Uterus (tissue), 2 donors: ENCODE results near the gene ATPAF1.

Experiments
- POLR2A ChIP-seq, 2 donors: fragments of 450-650 bp; IDR thresholded peaks; one replicate each; pipeline ENCODE4 v1.6.1; 2016; ENCODE audit warnings: antibody characterized with exemption in 2 of 2, mild to moderate bottlenecking in 1 of 2, moderate library complexity in 1 of 2
- TF ChIP-seq, protein P1 (sequence below), 4 experiments: fragments of 200-600 bp in 2 of 4; fragments of 450-650 bp in 2 of 4; sonication (generic) in 2 of 4; IDR thresholded peaks; one replicate each; pipeline ENCODE4 v1.5.1; 2016 to 2019; ENCODE audit warnings: antibody characterized with exemption in 4 of 4, mild to moderate bottlenecking in 2 of 4, moderate library complexity in 1 of 4

GRCh38 chr1:46646844-46647243 lies 21.3 kb downstream of the ATPAF1 start:
- no peak for TF ChIP-seq POLR2A (IDR thresholded peaks at IDR 0.05)
- TF ChIP-seq, protein P1, sequence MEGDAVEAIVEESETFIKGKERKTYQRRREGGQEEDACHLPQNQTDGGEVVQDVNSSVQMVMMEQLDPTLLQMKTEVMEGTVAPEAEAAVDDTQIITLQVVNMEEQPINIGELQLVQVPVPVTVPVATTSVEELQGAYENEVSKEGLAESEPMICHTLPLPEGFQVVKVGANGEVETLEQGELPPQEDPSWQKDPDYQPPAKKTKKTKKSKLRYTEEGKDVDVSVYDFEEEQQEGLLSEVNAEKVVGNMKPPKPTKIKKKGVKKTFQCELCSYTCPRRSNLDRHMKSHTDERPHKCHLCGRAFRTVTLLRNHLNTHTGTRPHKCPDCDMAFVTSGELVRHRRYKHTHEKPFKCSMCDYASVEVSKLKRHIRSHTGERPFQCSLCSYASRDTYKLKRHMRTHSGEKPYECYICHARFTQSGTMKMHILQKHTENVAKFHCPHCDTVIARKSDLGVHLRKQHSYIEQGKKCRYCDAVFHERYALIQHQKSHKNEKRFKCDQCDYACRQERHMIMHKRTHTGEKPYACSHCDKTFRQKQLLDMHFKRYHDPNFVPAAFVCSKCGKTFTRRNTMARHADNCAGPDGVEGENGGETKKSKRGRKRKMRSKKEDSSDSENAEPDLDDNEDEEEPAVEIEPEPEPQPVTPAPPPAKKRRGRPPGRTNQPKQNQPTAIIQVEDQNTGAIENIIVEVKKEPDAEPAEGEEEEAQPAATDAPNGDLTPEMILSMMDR (IDR thresholded peaks at IDR 0.05), result no peak
